ENCODE measurements around the gene IGSF8. TPM values are rescaled to one million over a fixed set of nuclear protein-coding genes. Genes with fewer than 3 reads are reported as not detected.

The IGSF8 gene
- total and polyA plus RNA-seq, 10 donors, result 15.6 to 28.9 (median 21.7) TPM

DNA sequence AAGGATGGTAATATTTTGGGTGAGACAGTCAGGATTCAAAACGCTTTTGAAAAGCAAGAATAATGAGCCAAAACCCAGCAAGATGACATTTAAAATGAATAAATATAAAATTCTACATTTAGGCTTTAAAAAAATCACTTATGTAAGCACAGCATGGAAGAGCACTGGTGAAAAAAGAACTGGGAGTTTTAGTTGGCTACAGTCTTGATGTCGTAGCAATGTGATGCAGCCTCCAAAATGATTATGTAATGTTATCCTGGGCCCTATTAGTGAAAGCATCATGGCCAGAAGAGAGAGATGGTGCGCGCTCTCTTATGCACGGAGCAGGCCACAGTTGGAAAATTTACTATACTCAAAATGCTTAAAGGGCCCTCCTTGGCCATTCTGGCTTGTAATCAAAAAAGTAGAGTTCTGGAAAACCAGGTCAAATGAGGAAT lies 11.9 kb downstream of the IGSF8 start:
- H3K27me3 ChIP-seq (replicated peaks in 1 of 7), result peaks cover 0 to 34% (median 23%) of the 10 kb centered on the region in 7 donors
- 85 to 96% (median 87%) methylated on average over 5 of the region's 5 CpGs for WGBS, 5 donors
- intact Hi-C loops (cut with DNase I; ENCODE audit: low total_unique reads), result no loop called here
- no peak overlapping the region for H3K27ac ChIP-seq
- no peaks in the 10 kb centered on the region for H3K9me3 ChIP-seq
- no peak overlapping the region for H3K4me3 ChIP-seq
- H3K36me3 ChIP-seq, result peaks cover 0 to 46% (median 15%) of the 10 kb centered on the region in 6 donors
- H3K4me1 ChIP-seq, result peaks cover 0 to 13% (median 10%) of the 10 kb centered on the region in 6 donors
- no peak for DNase-seq
- TF ChIP-seq POLR2AphosphoS5 (IDR thresholded peaks at IDR 0.05) (no peak), POLR2A (IDR thresholded peaks at IDR 0.05) (no peak)
- TF ChIP-seq, protein P1, sequence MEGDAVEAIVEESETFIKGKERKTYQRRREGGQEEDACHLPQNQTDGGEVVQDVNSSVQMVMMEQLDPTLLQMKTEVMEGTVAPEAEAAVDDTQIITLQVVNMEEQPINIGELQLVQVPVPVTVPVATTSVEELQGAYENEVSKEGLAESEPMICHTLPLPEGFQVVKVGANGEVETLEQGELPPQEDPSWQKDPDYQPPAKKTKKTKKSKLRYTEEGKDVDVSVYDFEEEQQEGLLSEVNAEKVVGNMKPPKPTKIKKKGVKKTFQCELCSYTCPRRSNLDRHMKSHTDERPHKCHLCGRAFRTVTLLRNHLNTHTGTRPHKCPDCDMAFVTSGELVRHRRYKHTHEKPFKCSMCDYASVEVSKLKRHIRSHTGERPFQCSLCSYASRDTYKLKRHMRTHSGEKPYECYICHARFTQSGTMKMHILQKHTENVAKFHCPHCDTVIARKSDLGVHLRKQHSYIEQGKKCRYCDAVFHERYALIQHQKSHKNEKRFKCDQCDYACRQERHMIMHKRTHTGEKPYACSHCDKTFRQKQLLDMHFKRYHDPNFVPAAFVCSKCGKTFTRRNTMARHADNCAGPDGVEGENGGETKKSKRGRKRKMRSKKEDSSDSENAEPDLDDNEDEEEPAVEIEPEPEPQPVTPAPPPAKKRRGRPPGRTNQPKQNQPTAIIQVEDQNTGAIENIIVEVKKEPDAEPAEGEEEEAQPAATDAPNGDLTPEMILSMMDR (IDR thresholded peaks at IDR 0.05 in 8 of 11, conservative IDR thresholded peaks at IDR 0.05 in 3 of 11), result no peak

DNA sequence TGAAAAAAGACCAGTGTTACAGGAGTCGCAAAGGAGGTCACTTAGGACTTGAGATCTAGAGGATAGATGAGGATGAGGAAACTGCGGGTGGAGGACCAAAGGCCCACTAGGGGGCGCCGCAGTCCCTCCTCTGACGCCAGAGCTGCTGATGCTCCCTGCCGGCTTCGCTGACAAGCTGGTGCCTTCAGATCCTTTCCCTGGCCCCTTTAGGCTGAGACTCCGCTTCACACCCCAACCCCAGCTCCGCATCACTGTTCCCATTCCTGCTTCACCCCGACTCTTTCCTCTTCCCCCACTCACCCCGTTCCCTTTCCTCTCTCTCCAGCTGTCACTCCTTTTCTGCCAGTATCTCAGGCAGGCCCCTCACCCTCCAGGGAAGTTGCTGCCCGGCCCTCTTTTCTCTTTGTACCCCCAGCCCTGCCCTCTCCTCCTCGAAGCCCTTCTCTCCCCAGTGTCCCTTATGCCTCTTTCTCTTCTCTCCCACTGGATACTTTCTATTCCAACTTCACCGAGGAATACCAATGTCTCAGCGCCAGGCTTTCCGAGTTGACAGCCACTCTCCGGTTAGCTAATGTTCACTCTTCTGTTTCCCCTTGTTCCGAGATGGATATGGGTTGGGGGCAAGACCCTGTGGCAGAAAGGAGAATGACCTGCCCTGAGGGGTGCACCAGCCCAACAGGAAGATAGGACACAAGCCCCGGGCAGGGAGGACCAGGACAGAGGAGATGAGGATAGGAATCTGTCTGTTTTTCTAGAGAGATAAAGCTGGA lies 12.5 kb downstream of the IGSF8 start:
- WGBS, 5 donors, result 51 to 60% (median 55%) methylated on average over 19 of the region's 19 CpGs
- peaks cover 0 to 40% (median 9%) of the 10 kb centered on the region in 6 donors for H3K36me3 ChIP-seq
- intact Hi-C loops (cut with DNase I; ENCODE audit: low total_unique reads), result loop anchor here (2.0 kb wide), 1 partner anchor 39 kb away; no protein-coding TSS in a partner anchor
- no peak overlapping the region for H3K27ac ChIP-seq
- TF ChIP-seq POLR2AphosphoS5 (IDR thresholded peaks at IDR 0.05) (peak in 2 of 3 donors; percentile 36 to 46), POLR2A (IDR thresholded peaks at IDR 0.05) (no peak)
- TF ChIP-seq, protein P1 (IDR thresholded peaks at IDR 0.05 in 8 of 11, conservative IDR thresholded peaks at IDR 0.05 in 3 of 11), result peak; percentile 8 to 90 (median 79)
- peaks cover 0 to 13% (median 10%) of the 10 kb centered on the region in 6 donors for H3K4me1 ChIP-seq
- H3K9me3 ChIP-seq, result no peaks in the 10 kb centered on the region
- peaks cover 0 to 40% (median 29%) of the 10 kb centered on the region in 7 donors for H3K27me3 ChIP-seq (replicated peaks in 1 of 7)
- H3K4me3 ChIP-seq, result no peak overlapping the region
- DNase-seq, result peak; percentile 91

DNA sequence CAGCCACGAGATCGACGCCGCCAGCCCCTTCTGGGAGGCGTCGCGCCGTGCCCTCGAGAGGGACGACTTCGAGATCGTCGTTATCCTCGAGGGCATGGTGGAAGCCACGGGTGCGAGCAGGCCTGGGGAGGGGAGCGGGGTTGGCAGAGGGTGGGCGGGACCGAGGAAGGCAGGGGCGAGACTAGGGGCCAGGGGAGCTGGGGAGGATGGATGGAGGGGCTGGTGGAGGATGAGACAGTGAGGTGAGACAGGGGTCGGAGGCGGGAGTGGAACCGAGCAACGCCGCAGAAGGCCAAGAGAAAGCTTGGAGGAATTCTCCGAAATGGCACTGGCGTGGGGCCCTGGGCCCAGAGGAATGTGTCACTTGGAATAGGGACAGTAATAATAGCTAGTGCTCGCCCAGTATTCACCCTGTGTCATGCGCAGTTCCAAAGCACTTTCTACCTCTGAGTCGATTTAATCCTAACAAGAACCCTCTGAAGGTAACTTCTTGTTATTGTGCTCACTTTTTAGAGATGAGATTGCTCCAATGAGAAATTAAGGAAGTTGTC lies 13.6 kb downstream of the IGSF8 start:
- Histone ChIP-seq H3K4me3 (no peak overlapping the region), H3K4me1 (peaks cover 0 to 13% (median 10%) of the 10 kb centered on the region in 6 donors), H3K27ac (no peak overlapping the region), H3K36me3 (peaks cover 0 to 30% (median 6%) of the 10 kb centered on the region in 6 donors), H3K9me3 (no peaks in the 10 kb centered on the region), H3K27me3 (replicated peaks in 1 of 7) (peaks cover 0 to 50% (median 33%) of the 10 kb centered on the region in 7 donors)
- intact Hi-C loops (cut with DNase I; ENCODE audit: low total_unique reads), result loop anchor here (2.0 kb wide), 1 partner anchor 38 kb away; no protein-coding TSS in a partner anchor
- WGBS, 5 donors, result 81 to 87% (median 86%) methylated on average over 30 of the region's 30 CpGs
- no peak for DNase-seq
- TF ChIP-seq POLR2AphosphoS5 (IDR thresholded peaks at IDR 0.05) (no peak), POLR2A (IDR thresholded peaks at IDR 0.05) (no peak)
- TF ChIP-seq, protein P1 (IDR thresholded peaks at IDR 0.05 in 8 of 11, conservative IDR thresholded peaks at IDR 0.05 in 3 of 11), result no peak

Measured in spleen (tissue), 11 donors.